Liver (tissue), 9 donors: ENCODE data around the gene PLCB4. TPM values are rescaled to one million over a fixed set of nuclear protein-coding genes. Genes with fewer than 3 reads are reported as not detected.

Experiments used
- DNase-seq: peaks from one replicate; pipeline ENCODE4 v3.0.0-alpha.2; 2017; ENCODE audit warnings: low spot score
- H3K27ac ChIP-seq, 2 donors: one replicate each; pipeline ENCODE4 v1.7.0; 2013; ENCODE audit warnings: inconsistent platforms in 2 of 2, low read length in 2 of 2, control low read depth in 1 of 2, low read depth in 1 of 2, mild to moderate bottlenecking in 1 of 2
- H3K27me3 ChIP-seq, 4 donors: one replicate each; pipeline versions ENCODE4 v1.6.1 to v1.7.0; 2013; ENCODE audit warnings: low read length in 3 of 4, inconsistent platforms in 1 of 4, mild to moderate bottlenecking in 1 of 4, moderate library complexity in 1 of 4; ENCODE audit not compliant: control insufficient read depth in 4 of 4, insufficient read depth in 4 of 4
- H3K36me3 ChIP-seq, 4 donors: one replicate each; pipeline versions ENCODE4 v1.6.1 to v1.7.0; 2013; ENCODE audit warnings: low read length in 3 of 4, mild to moderate bottlenecking in 3 of 4, low read depth in 1 of 4, moderate library complexity in 1 of 4; ENCODE audit not compliant: control insufficient read depth in 4 of 4, insufficient read depth in 3 of 4
- H3K4me1 ChIP-seq, 4 donors: one replicate each; pipeline versions ENCODE4 v1.6.1 to v1.7.0; 2013; ENCODE audit warnings: low read length in 3 of 4, mild to moderate bottlenecking in 3 of 4, moderate library complexity in 1 of 4; ENCODE audit not compliant: control insufficient read depth in 4 of 4, insufficient read depth in 4 of 4
- H3K4me3 ChIP-seq, 3 donors: one replicate each; pipeline versions ENCODE4 v1.6.1 to v1.7.0; 2013; ENCODE audit warnings: low read length in 3 of 3, control low read depth in 1 of 3, low read depth in 1 of 3, mild to moderate bottlenecking in 1 of 3
- H3K9ac ChIP-seq, 2 donors: one replicate each; pipeline ENCODE4 v1.7.0; 2013; ENCODE audit warnings: low read length in 2 of 2, mild to moderate bottlenecking in 2 of 2, moderate library complexity in 2 of 2, control low read depth in 1 of 2, low read depth in 1 of 2
- H3K9me3 ChIP-seq, 4 donors: one replicate each; pipeline versions ENCODE4 v1.6.1 to v1.7.0; 2013; ENCODE audit warnings: low read length in 3 of 4; ENCODE audit not compliant: control insufficient read depth in 4 of 4
- ATF3 ChIP-seq: IDR thresholded peaks from 2 replicates; pipeline ENCODE4 v1.6.1; 2016; ENCODE audit warnings: antibody characterized with exemption
- CTCF ChIP-seq: fragments of 150-350 bp; IDR thresholded peaks from 2 replicates; pipeline ENCODE4 v1.5.1; 2017; ENCODE audit warnings: improper control_type of control experiment, low read depth, low read length; ENCODE audit not compliant: missing input control
- EGR1 ChIP-seq, 2 donors: IDR thresholded peaks; 2 replicates each; pipeline ENCODE4 v1.6.1; 2016 to 2018; ENCODE audit warnings: antibody characterized with exemption in 2 of 2, low read depth in 2 of 2
- FOXA1 ChIP-seq: IDR thresholded peaks from 2 replicates; pipeline ENCODE4 v1.6.1; 2016; ENCODE audit warnings: antibody characterized with exemption
- FOXA2 ChIP-seq: IDR thresholded peaks from 2 replicates; pipeline ENCODE4 v1.6.1; 2016; ENCODE audit warnings: antibody characterized with exemption
- GABPA ChIP-seq, 2 donors: IDR thresholded peaks in 1 of 2; conservative IDR thresholded peaks in 1 of 2; 2 replicates each; pipeline ENCODE4 v1.6.1; 2016; ENCODE audit warnings: antibody characterized with exemption in 2 of 2, mild to moderate bottlenecking in 1 of 2, moderate library complexity in 1 of 2
- HNF4A ChIP-seq, 2 donors: conservative IDR thresholded peaks; 2 replicates each; pipeline ENCODE4 v1.6.1; 2016; ENCODE audit warnings: antibody characterized with exemption in 2 of 2, mild to moderate bottlenecking in 2 of 2
- HNF4G ChIP-seq: IDR thresholded peaks from 2 replicates; pipeline ENCODE4 v1.6.1; 2016; ENCODE audit warnings: antibody characterized with exemption
- JUND ChIP-seq, 2 donors: IDR thresholded peaks; 2 replicates each; pipeline ENCODE4 v1.6.1; 2016; ENCODE audit warnings: antibody characterized with exemption in 2 of 2
- MAX ChIP-seq: IDR thresholded peaks from 2 replicates; pipeline ENCODE4 v1.6.1; 2016; ENCODE audit warnings: antibody characterized with exemption
- RAD21 ChIP-seq, 2 donors: IDR thresholded peaks; 2 replicates each; pipeline ENCODE4 v1.6.1; 2016; ENCODE audit warnings: antibody characterized with exemption in 2 of 2, mild to moderate bottlenecking in 2 of 2
- REST ChIP-seq: IDR thresholded peaks from 2 replicates; pipeline ENCODE4 v1.6.1; 2016; ENCODE audit warnings: antibody characterized with exemption, mild to moderate bottlenecking
- RXRA ChIP-seq, 2 donors: IDR thresholded peaks; 2 replicates each; pipeline ENCODE4 v1.6.1; 2017 to 2018; ENCODE audit warnings: antibody characterized with exemption in 2 of 2, mild to moderate bottlenecking in 1 of 2
- SP1 ChIP-seq: IDR thresholded peaks from 2 replicates; pipeline ENCODE4 v1.6.1; 2018; ENCODE audit warnings: antibody characterized with exemption, mild to moderate bottlenecking
- TAF1 ChIP-seq: conservative IDR thresholded peaks from 2 replicates; pipeline ENCODE4 v1.6.1; 2016; ENCODE audit warnings: antibody characterized with exemption, mild to moderate bottlenecking
- YY1 ChIP-seq: IDR thresholded peaks from 2 replicates; pipeline ENCODE4 v1.6.1; 2016; ENCODE audit warnings: antibody characterized with exemption, mild to moderate bottlenecking
- ZBTB33 ChIP-seq: IDR thresholded peaks from 2 replicates; pipeline ENCODE4 v1.6.1; 2016; ENCODE audit warnings: antibody characterized with exemption
- WGBS: extraction: QIAGEN DNeasy Blood & Tissue Kit; methylation state at CpG from one replicate; pipeline ENCODE4 v1.1.7; 2013; 5-methylcytosine and 5-hydroxymethylcytosine counted together
- polyA plus RNA-seq, 2 donors: library from polyadenylated mRNA; stranded (reverse) in 1 of 2; unstranded in 1 of 2; fragments of 200-250 nt in 1 of 2; fragments of >200 nt in 1 of 2; fragmentation: Nextera tagmentation in 1 of 2; extraction: Ambion mirVana in 1 of 2; gene quantifications; one replicate each; pipeline versions ENCODE4 v1.2.1 to v1.2.3, GENCODE V29; 2013 to 2015
- total RNA-seq, 2 donors: library from RNA; depleted of rRNA; stranded (reverse); fragments of >200 nt; gene quantifications; one replicate each; pipeline ENCODE4 v1.2.3, GENCODE V29; 2014
- donor health status: healthy.
- donor health status: healthy.
- donor health status: healthy.
- donor health status: healthy.
- donor health status: healthy.

PLCB4 gene
- total and polyA plus RNA-seq, 4 donors = 0.14 to 0.67 (median 0.30) TPM

- Histone ChIP-seq H3K4me1 (peaks cover 0 to 11% (median 1%) of the 10 kb centered on the region in 4 donors), H3K9ac (no peak within 1 kb of the TSS), H3K36me3 (no peaks in the 10 kb centered on the region), H3K27me3 (peaks cover 0 to 13% (median 7%) of the 10 kb centered on the region in 4 donors), H3K4me3 (no peak within 1 kb of the TSS), H3K27ac (no peak within 1 kb of the TSS), H3K9me3 (no peaks in the 10 kb centered on the region)
- TF ChIP-seq RXRA (IDR thresholded peaks at IDR 0.05) = no peak
- no peak for TF ChIP-seq ATF3
- TF ChIP-seq REST = peak; percentile 94
- TF ChIP-seq RAD21 (IDR thresholded peaks at IDR 0.05) = no peak
- no peak for TF ChIP-seq TAF1
- 2% methylated on average over 38 of the region's 38 CpGs for WGBS
- no peak for DNase-seq
Measured at GRCh38 chr20:9514461-9515213, 445.8 kb downstream of the PLCB4 start, which contains the start of gene LAMP5. LAMP5 (plus strand) TSS chr20:9514590; CDS start chr20:9514853, 263 bp downstream.

- 4% methylated on average over 13 of the region's 13 CpGs for WGBS
- Histone ChIP-seq H3K9ac (no peak overlapping the region), H3K9me3 (no peaks in the 10 kb centered on the region), H3K4me1 (peaks cover 0 to 11% (median 1%) of the 10 kb centered on the region in 4 donors), H3K36me3 (no peaks in the 10 kb centered on the region), H3K27me3 (peaks cover 3 to 13% (median 8%) of the 10 kb centered on the region in 4 donors), H3K27ac (no peak overlapping the region), H3K4me3 (no peak overlapping the region)
- TF ChIP-seq TAF1 (no peak), CTCF (no peak), HNF4A (conservative IDR thresholded peaks at IDR 0.05) (no peak), SP1 (no peak), FOXA2 (no peak), RXRA (IDR thresholded peaks at IDR 0.05) (no peak), ZBTB33 (no peak), HNF4G (no peak), JUND (IDR thresholded peaks at IDR 0.05) (no peak), YY1 (no peak), MAX (no peak), REST (no peak), FOXA1 (no peak), ATF3 (no peak), GABPA (IDR thresholded peaks at IDR 0.05 in 1 of 2, conservative IDR thresholded peaks at IDR 0.05 in 1 of 2) (no peak), RAD21 (IDR thresholded peaks at IDR 0.05) (no peak), EGR1 (IDR thresholded peaks at IDR 0.05; ENCODE audit: low read depth in 2 of 2) (no peak)
- no peak for DNase-seq
Measured at GRCh38 chr20:9515214-9515585, 446.3 kb downstream of the PLCB4 start.
